CD4-positive, CD25-positive, alpha-beta regulatory T cell (primary cell): ENCODE results near the gene HOXC12. TPM values are rescaled to one million over a fixed set of nuclear protein-coding genes. Genes with fewer than 3 reads are reported as not detected.

Experiments used
- ATAC-seq, 2 donors: fragments of 150-1000 bp; cut with Tn5 transposase; one replicate each; pipeline ENCODE4 v1.10.0; 2021; ENCODE audit warnings: low read depth in 2 of 2, moderate number of reproducible peaks in 2 of 2, moderate library complexity in 1 of 2
- DNase-seq, 3 donors: peaks; one replicate each; pipeline versions ENCODE4 v3.0.0 to v3.0.0-alpha.2; 2012 to 2022; ENCODE audit warnings: mixed read lengths in 1 of 3
- H3K27ac ChIP-seq: one replicate; pipeline ENCODE4 v1.7.0; 2013; ENCODE audit warnings: mild to moderate bottlenecking, low read length; ENCODE audit not compliant: insufficient read depth, poor library complexity, severe bottlenecking
- H3K27me3 ChIP-seq: one replicate; pipeline ENCODE4 v1.7.0; 2013; ENCODE audit warnings: low read length; ENCODE audit not compliant: control insufficient read depth, insufficient read depth
- H3K36me3 ChIP-seq: one replicate; pipeline ENCODE4 v1.7.0; 2013; ENCODE audit warnings: mild to moderate bottlenecking, low read length, moderate library complexity; ENCODE audit not compliant: control insufficient read depth, insufficient read depth
- H3K4me1 ChIP-seq: 2 replicates; pipeline ENCODE4 v1.7.0; 2013; ENCODE audit warnings: mild to moderate bottlenecking, low read length; ENCODE audit not compliant: insufficient read depth, control insufficient read depth, poor library complexity, severe bottlenecking
- H3K4me3 ChIP-seq: one replicate; pipeline ENCODE4 v1.7.0; 2013; ENCODE audit warnings: low read depth, mild to moderate bottlenecking, low read length, moderate library complexity
- H3K9me3 ChIP-seq, 2 experiments: 1 replicate in 1 of 2; 2 replicates in 1 of 2; pipeline ENCODE4 v1.7.0; 2013; ENCODE audit warnings: low read length in 2 of 2, mild to moderate bottlenecking in 1 of 2, moderate library complexity in 1 of 2; ENCODE audit not compliant: control insufficient read depth in 2 of 2
- H3K27ac Mint-ChIP-seq, 3 donors: one replicate each; pipeline ENCODE4 v1.8.0; 2020 to 2022; ENCODE audit warnings: mild to moderate bottlenecking in 3 of 3, mixed read lengths in 3 of 3, moderate library complexity in 2 of 3
- H3K27me3 Mint-ChIP-seq: one replicate; pipeline ENCODE4 v1.8.0; 2022; ENCODE audit warnings: mild to moderate bottlenecking, mixed read lengths
- H3K36me3 Mint-ChIP-seq: one replicate; pipeline ENCODE4 v1.8.0; 2020; ENCODE audit warnings: mixed read lengths
- H3K4me1 Mint-ChIP-seq, 4 donors: one replicate each; pipeline ENCODE4 v1.8.0; 2020 to 2022; ENCODE audit warnings: mixed read lengths in 4 of 4, mild to moderate bottlenecking in 1 of 4
- H3K4me3 Mint-ChIP-seq, 4 donors: one replicate each; pipeline ENCODE4 v1.8.0; 2020 to 2022; ENCODE audit warnings: mild to moderate bottlenecking in 4 of 4, mixed read lengths in 4 of 4, moderate library complexity in 3 of 4
- H3K9me3 Mint-ChIP-seq, 7 donors: one replicate each; pipeline ENCODE4 v1.8.0; 2020 to 2022; ENCODE audit warnings: mixed read lengths in 7 of 7, mild to moderate bottlenecking in 3 of 7, moderate library complexity in 2 of 7
- polyA plus RNA-seq, 4 donors: library from polyadenylated mRNA; unstranded; fragments of 300-500 nt; fragmentation: Illumina TruSeq; gene quantifications; one replicate each; pipeline ENCODE4 v1.2.3, GENCODE V29; 2021
- total RNA-seq: library from RNA; stranded (reverse); gene quantifications from one replicate; pipeline ENCODE4 v1.2.3, GENCODE V29; 2022

HOXC12 gene
- total and polyA plus RNA-seq, 5 donors from 2014 or later, result not detected

DNA sequence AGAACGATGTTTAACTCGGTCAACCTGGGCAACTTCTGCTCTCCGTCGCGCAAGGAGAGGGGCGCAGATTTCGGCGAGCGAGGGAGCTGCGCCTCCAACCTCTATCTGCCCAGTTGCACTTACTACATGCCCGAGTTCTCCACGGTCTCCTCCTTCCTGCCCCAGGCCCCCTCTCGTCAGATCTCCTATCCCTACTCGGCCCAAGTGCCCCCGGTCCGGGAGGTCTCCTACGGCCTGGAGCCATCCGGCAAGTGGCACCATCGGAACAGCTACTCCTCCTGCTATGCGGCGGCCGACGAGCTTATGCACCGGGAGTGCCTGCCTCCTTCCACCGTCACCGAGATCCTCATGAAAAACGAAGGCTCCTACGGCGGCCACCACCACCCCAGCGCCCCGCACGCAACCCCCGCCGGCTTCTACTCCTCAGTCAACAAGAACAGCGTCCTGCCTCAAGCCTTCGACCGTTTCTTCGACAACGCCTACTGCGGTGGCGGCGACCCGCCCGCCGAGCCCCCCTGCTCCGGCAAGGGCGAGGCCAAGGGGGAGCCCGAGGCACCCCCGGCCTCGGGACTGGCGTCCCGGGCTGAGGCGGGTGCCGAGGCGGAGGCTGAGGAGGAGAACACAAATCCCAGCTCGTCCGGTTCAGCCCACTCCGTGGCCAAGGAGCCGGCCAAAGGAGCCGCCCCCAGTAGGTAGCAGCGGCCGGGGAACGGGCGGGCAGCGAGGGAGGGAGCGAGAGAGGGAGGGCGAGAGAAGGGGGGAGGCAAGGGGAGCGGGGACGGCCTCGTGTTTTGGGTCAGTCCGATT lies 18.7 kb downstream of the HOXC12 start:
- peaks cover 2 to 20% of the 10 kb centered on the region in 2 experiments for H3K9me3 ChIP-seq
- peaks cover 70% of the 10 kb centered on the region for H3K27me3 ChIP-seq
- Mint-ChIP-seq H3K36me3 (no peaks in the 10 kb centered on the region), H3K27ac (peak overlapping the region in 2 of 3 donors; percentile 66 to 92), H3K27me3 (peaks cover 97% of the 10 kb centered on the region), H3K4me1 (peaks cover 0 to 28% (median 16%) of the 10 kb centered on the region in 4 donors), H3K4me3 (peak overlapping the region; percentile 36 to 87 (median 48)), H3K9me3 (peaks cover 0 to 18% (median 1%) of the 10 kb centered on the region in 7 donors)
- no peak overlapping the region for H3K27ac ChIP-seq
- ATAC-seq, result no peak
- H3K4me3 ChIP-seq, result no peak overlapping the region
- peaks cover 29% of the 10 kb centered on the region for H3K4me1 ChIP-seq
- H3K36me3 ChIP-seq, result no peaks in the 10 kb centered on the region
- no peak for DNase-seq

DNA sequence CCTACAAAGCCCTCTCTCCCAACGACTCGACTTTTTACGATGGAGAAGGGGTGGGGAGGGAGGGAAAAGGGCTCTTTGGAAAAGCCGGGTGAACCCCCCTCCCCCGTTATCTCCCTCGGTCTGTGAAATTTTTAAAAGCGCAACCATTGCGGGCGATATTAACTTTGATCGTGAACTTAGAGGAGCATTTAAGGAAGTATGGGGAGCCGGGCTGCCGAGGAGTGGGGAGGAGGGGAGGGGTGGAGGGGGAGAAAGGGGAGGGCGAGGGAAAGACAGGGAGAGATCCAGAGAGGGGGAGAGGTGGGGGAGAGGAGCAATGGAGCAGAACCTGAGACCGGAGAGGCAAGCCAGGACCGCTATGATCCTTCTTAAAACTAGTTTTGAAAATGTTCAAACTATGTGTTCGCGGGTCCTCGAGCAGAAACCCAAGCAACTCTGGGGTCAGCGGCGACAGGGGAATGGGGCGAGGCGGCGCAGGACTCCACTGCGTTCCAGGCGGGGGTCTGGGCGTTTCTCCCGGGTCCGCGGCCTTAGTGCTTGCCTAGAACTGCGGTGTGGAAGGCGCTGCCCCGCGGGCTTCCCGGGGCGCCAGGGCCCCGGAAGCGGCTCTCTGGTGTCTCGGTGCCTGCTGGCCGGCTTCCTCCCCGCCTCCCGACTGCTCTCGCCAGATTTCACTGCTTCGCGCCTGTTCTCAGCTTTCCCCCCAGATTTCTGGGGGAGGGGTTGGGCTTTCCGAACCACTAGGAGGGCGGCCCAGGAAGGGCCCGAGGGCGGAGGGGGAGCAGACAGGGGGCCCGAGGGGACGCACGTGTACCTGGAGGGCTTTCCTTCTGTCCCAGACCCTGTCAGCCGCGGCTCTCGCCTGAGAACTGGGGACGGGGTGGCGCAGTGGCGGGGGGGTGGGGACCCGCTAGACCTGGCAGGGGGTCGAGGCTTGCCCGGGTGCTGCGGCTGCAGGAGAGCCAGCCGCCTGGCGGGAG lies 19.7 kb downstream of the HOXC12 start, which contains the start of gene HOTAIR:
HOTAIR (minus strand) TSS at position 871 of the 980 bp plus-strand sequence.
- DNase-seq, result peak in 1 of 3 donors; percentile 45
- Mint-ChIP-seq H3K27me3 (peaks cover 97% of the 10 kb centered on the region), H3K4me3 (peak within 1 kb of the TSS; percentile 36 to 81 (median 78)), H3K27ac (peak within 1 kb of the TSS in 1 of 3 donors; percentile 26), H3K4me1 (peaks cover 0 to 31% (median 16%) of the 10 kb centered on the region in 4 donors), H3K9me3 (peaks cover 0 to 18% (median 1%) of the 10 kb centered on the region in 7 donors), H3K36me3 (no peaks in the 10 kb centered on the region)
- Histone ChIP-seq H3K9me3 (peaks cover 2 to 20% of the 10 kb centered on the region in 2 experiments), H3K27ac (no peak within 1 kb of the TSS), H3K4me3 (no peak within 1 kb of the TSS), H3K36me3 (no peaks in the 10 kb centered on the region), H3K27me3 (peaks cover 66% of the 10 kb centered on the region), H3K4me1 (peaks cover 29% of the 10 kb centered on the region)
- ATAC-seq, result no peak

DNA sequence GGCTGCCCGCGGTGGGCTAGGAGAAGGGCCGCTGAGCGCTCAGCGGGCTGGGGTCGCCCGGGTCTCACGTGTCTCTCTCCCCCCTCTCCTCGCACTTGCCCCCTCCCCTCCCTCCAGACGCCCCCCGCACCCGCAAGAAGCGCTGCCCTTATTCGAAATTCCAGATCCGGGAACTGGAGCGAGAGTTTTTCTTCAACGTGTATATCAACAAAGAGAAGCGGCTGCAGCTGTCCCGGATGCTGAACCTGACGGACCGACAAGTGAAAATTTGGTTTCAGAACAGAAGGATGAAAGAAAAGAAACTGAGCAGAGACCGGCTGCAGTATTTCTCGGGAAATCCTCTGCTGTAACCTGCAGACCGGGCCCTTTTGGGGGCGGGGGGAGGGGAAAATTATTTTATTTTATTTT lies 20.4 kb downstream of the HOXC12 start:
- ATAC-seq, result no peak
- peak overlapping the region in 3 of 4 donors; percentile 4 to 76 (median 63) for H3K4me3 Mint-ChIP-seq
- H3K4me3 ChIP-seq, result no peak overlapping the region

DNA sequence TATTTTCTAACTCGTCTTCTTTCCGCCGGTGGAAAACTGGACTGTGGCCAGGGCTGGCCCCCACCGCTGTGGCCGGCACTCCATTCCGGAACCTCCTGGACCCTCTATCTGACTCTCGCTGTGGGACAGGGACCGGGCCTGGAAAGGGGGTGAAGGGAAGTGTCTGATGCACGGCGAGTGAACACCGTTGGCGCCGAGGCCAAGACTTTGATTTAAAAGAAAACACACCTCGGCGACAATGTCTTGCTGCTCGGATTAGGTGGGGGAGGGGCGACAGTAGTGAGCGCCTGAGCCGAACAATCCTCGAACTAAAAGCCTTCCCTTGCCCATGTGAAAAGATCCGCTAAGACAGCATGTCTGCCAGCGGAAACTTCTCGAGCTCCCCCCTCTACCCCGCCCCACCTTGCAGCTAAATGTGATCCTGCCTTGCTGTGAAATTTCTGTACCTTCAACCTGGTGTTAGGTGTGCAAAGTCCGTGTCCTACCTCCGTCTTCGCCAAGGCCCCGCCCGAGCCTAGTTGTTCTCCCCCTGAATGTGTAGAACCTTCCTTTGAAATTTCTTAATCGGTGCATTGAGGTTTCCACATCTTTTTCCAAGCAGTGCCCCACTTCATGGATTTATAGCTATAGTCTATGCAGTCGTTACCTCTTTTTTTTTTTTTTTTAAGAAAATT lies 20.9 kb downstream of the HOXC12 start:
- Histone ChIP-seq H3K4me3 (no peak overlapping the region), H3K9me3 (peaks cover 2 to 20% of the 10 kb centered on the region in 2 experiments), H3K36me3 (no peaks in the 10 kb centered on the region), H3K4me1 (peaks cover 29% of the 10 kb centered on the region), H3K27ac (no peak overlapping the region), H3K27me3 (peaks cover 64% of the 10 kb centered on the region)
- H3K4me3 Mint-ChIP-seq, result peak overlapping the region; percentile 2 to 76 (median 40)
- peaks cover 97% of the 10 kb centered on the region for H3K27me3 Mint-ChIP-seq
- H3K36me3 Mint-ChIP-seq, result no peaks in the 10 kb centered on the region
- no peak for ATAC-seq
- H3K9me3 Mint-ChIP-seq, result peaks cover 0 to 23% (median 1%) of the 10 kb centered on the region in 7 donors
- DNase-seq, result no peak
- H3K27ac Mint-ChIP-seq, result no peak overlapping the region
- peaks cover 0 to 31% (median 16%) of the 10 kb centered on the region in 4 donors for H3K4me1 Mint-ChIP-seq

More for the DNA sequence above, 20.4 kb downstream of the HOXC12 start:
- peaks cover 2 to 20% of the 10 kb centered on the region in 2 experiments for H3K9me3 ChIP-seq
- H3K27ac ChIP-seq, result no peak overlapping the region
- Mint-ChIP-seq H3K27ac (peak overlapping the region in 1 of 3 donors; percentile 26), H3K27me3 (peaks cover 97% of the 10 kb centered on the region), H3K36me3 (no peaks in the 10 kb centered on the region), H3K4me1 (peaks cover 0 to 31% (median 16%) of the 10 kb centered on the region in 4 donors), H3K9me3 (peaks cover 0 to 20% (median 1%) of the 10 kb centered on the region in 7 donors)
- H3K4me1 ChIP-seq, result peaks cover 29% of the 10 kb centered on the region
- H3K36me3 ChIP-seq, result no peaks in the 10 kb centered on the region
- DNase-seq, result no peak
- H3K27me3 ChIP-seq, result peaks cover 64% of the 10 kb centered on the region

DNA sequence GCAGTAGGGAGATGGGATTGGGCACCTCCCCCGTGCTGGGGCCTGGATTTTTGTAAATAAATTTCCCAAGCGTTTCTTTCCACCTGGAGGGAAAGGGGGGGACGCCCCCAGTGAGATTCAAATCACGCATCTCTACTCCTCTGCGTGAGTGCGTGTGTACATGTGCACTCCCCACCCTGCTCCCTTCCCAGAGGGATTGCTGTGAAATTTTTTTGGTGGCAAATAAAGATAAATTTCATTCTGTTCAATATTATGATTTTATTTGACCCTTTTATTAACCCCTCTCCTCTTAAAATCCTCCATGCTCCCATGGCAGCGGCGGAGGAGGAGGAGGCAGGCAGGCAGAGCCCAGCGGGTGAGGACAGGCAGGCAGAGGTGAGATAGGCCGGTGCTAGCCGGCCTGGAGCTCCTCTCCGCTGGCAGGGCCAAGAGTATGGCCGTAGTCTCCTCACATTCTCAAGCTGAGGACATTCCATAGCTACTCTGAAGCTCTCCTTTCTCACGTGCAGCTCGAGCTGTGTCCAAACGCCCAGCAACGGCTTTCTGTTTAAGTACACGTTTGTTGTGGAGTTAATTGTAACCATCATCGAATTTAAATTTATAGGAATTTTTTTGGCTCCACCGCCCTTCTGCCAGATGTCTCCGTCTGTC lies 21.6 kb downstream of the HOXC12 start:
- Mint-ChIP-seq H3K4me1 (peaks cover 5 to 35% (median 17%) of the 10 kb centered on the region in 4 donors), H3K4me3 (peak overlapping the region in 3 of 4 donors; percentile 4 to 75 (median 56)), H3K36me3 (no peaks in the 10 kb centered on the region), H3K27me3 (peaks cover 97% of the 10 kb centered on the region), H3K27ac (no peak overlapping the region), H3K9me3 (peaks cover 0 to 23% (median 1%) of the 10 kb centered on the region in 7 donors)
- Histone ChIP-seq H3K36me3 (no peaks in the 10 kb centered on the region), H3K27me3 (peaks cover 64% of the 10 kb centered on the region), H3K9me3 (peaks cover 2 to 20% of the 10 kb centered on the region in 2 experiments), H3K27ac (no peak overlapping the region), H3K4me1 (peaks cover 29% of the 10 kb centered on the region), H3K4me3 (no peak overlapping the region)
- DNase-seq (no peak), ATAC-seq (no peak)

DNA sequence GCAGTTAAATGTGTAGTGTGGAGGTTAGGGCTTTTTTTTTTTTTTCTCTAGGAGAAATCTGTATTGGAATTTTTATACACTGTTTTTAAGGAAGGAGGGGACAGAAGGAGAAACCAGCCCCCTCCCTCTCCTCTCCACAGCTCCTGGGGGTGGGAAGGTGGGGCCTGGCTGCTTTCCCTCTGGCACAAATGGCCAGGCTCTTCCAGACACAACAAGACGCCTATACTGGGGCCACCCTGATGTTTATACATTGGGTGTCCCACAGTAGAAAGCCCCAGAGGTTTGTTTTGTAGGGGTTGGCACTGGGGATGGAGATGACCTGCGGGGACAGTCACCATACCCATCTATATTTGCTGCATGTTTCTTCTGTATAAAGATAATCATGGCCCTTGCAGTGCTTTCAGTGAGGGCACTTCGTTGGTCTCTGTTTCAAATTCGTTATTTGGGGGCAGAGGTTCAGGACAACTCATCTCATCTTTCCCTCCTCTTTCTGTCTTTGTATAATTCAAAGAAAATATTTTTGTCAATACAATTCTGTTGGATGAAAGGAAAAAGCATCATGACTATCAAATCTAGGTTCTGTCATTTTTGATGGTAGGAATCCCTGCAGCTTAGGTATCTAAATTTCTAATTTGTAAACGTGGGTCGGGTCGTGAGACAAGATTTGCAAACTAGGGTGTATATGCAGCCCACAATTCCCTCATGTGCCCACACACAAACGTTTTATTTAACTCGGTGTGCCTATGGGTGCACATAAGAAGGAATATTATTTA lies 22.3 kb downstream of the HOXC12 start:
- no peak for ATAC-seq
- Mint-ChIP-seq H3K36me3 (no peaks in the 10 kb centered on the region), H3K9me3 (peaks cover 0 to 20% (median 1%) of the 10 kb centered on the region in 7 donors), H3K27me3 (peaks cover 97% of the 10 kb centered on the region), H3K4me1 (peaks cover 5 to 35% (median 17%) of the 10 kb centered on the region in 4 donors), H3K4me3 (peak overlapping the region in 2 of 4 donors; percentile 6 to 7), H3K27ac (no peak overlapping the region)
- peaks cover 2 to 20% of the 10 kb centered on the region in 2 experiments for H3K9me3 ChIP-seq
- H3K4me3 ChIP-seq, result no peak overlapping the region
- no peaks in the 10 kb centered on the region for H3K36me3 ChIP-seq
- no peak overlapping the region for H3K27ac ChIP-seq
- no peak for DNase-seq
- peaks cover 61% of the 10 kb centered on the region for H3K27me3 ChIP-seq
- peaks cover 29% of the 10 kb centered on the region for H3K4me1 ChIP-seq
